ENCODE data around the gene ALPL. TPM values are rescaled to one million over a fixed set of nuclear protein-coding genes. Genes with fewer than 3 reads are reported as not detected.

ALPL gene
- total and polyA plus RNA-seq, 9 of the 15 experiments (the other 6 are each of a cell fraction or from before 2014, with no cell fraction given), result 0.04 to 0.38 (median 0.18) TPM; not detected in 4

DNA sequence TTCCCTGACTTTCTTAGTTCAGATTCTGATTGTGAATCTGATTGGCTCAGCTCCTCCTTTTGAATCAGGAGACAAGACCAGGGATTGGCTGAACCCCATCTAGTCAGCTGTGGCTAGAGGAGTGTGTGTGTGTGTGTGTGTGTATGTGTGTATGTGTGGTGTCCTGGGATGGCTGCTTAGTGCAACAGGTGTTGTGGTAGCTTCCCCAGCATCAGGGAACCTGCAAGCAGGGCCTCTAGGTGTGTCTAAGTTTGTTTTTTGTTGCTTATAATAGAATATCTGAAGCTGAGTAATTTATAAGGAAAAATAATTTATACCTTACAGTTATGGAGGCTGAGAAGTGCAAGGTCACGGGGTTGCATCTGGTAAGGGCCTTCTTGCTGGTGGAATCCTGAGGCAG is 13.2 kb upstream of the ALPL start:
- CTCF ChIA-PET (ENCODE audit: low intra/inter-chr PET ratio), result interaction anchor here (0.6 kb wide), 1 partner anchor 105 kb away, joined by 3 read pairs; no protein-coding TSS in a partner anchor
- WGBS (ENCODE audit: insufficient coverage, low coverage, missing lambda C conversion rate), result 0% methylated on average over 1 of the region's 1 CpG
- POLR2A ChIA-PET, result interaction anchor here (0.6 to 0.7 kb wide), 3 partner anchors 13 to 253 kb away, joined by 3 read pairs; partner anchors contain the start of gene ALPL
- Histone ChIP-seq H3K79me2 (ENCODE audit: control insufficient read depth, insufficient read depth, low read length) (no peaks in the 10 kb centered on the region), H3K27me3 (ENCODE audit: control insufficient read depth in 2 of 2, insufficient read depth in 2 of 2, low read length in 2 of 2) (peaks cover 24 to 36% of the 10 kb centered on the region in 2 experiments; a peak in 4 of 5 replicates), H4K20me1 (replicated peaks; ENCODE audit: control insufficient read depth, insufficient read depth, low read length) (no peaks in the 10 kb centered on the region), H3K36me3 (ENCODE audit: control insufficient read depth, insufficient read depth, low read length) (no peaks in the 10 kb centered on the region), H2AFZ (ENCODE audit: low read depth, low read length) (no peak overlapping the region), H3K9me3 (replicated peaks; ENCODE audit: control insufficient read depth, insufficient read depth, low read depth, low read length) (peaks cover 2% of the 10 kb centered on the region; the same call in 1 of the 2 replicates), H3K4me1 (replicated peaks in 1 of 2; ENCODE audit: control insufficient read depth in 2 of 2, insufficient read depth in 2 of 2, low read length in 2 of 2) (peaks cover 0 to 7% of the 10 kb centered on the region in 2 experiments; a peak in 3 of 5 replicates), H3K9me1 (ENCODE audit: control insufficient read depth, insufficient read depth, low read length) (no peaks in the 10 kb centered on the region), H3K4me2 (ENCODE audit: insufficient read depth, low read length) (no peak overlapping the region), H3K9ac (ENCODE audit: insufficient read depth in 1 of 2, low read depth in 2 of 2, low read length in 2 of 2) (no peak overlapping the region), H3K4me3 (no peak overlapping the region), H3K27ac (ENCODE audit: extremely low read depth, low read depth, low read length) (no peak overlapping the region)
- intact Hi-C loops (cut with micrococcal nuclease), result no loop called here
- in situ Hi-C loops (cut with MboI), result no loop called here
- ATAC-seq, result no peak
- DNase-seq (ENCODE audit: extremely low read depth in 1 of 4, low spot score in 3 of 4), result no peak
- peak; percentile 23 for FAIRE-seq
- TF ChIP-seq, protein P1, sequence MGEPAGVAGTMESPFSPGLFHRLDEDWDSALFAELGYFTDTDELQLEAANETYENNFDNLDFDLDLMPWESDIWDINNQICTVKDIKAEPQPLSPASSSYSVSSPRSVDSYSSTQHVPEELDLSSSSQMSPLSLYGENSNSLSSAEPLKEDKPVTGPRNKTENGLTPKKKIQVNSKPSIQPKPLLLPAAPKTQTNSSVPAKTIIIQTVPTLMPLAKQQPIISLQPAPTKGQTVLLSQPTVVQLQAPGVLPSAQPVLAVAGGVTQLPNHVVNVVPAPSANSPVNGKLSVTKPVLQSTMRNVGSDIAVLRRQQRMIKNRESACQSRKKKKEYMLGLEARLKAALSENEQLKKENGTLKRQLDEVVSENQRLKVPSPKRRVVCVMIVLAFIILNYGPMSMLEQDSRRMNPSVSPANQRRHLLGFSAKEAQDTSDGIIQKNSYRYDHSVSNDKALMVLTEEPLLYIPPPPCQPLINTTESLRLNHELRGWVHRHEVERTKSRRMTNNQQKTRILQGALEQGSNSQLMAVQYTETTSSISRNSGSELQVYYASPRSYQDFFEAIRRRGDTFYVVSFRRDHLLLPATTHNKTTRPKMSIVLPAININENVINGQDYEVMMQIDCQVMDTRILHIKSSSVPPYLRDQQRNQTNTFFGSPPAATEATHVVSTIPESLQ (CRISPR knock-in tag; IDR thresholded peaks at IDR 0.05), result no peak
- TF ChIP-seq, protein P2, sequence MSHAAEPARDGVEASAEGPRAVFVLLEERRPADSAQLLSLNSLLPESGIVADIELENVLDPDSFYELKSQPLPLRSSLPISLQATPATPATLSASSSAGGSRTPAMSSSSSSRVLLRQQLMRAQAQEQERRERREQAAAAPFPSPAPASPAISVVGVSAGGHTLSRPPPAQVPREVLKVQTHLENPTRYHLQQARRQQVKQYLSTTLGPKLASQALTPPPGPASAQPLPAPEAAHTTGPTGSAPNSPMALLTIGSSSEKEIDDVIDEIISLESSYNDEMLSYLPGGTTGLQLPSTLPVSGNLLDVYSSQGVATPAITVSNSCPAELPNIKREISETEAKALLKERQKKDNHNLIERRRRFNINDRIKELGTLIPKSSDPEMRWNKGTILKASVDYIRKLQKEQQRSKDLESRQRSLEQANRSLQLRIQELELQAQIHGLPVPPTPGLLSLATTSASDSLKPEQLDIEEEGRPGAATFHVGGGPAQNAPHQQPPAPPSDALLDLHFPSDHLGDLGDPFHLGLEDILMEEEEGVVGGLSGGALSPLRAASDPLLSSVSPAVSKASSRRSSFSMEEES (CRISPR knock-in tag; IDR thresholded peaks at IDR 0.05), result no peak
- TF ChIP-seq ZNF212 (CRISPR knock-in tag; IDR thresholded peaks at IDR 0.05), result no peak
- TF ChIP-seq ZC3H8 (IDR thresholded peaks at IDR 0.05), result no peak
- no peak for TF ChIP-seq HDAC3 (IDR thresholded peaks at IDR 0.05; ENCODE audit: borderline replicate concordance, partially characterized antibody)
- no peak for TF ChIP-seq RNF2 (IDR thresholded peaks at IDR 0.05)
- no peak for TF ChIP-seq MEF2A (IDR thresholded peaks at IDR 0.05; ENCODE audit: control insufficient read depth, low read depth, low read length)
- TF ChIP-seq ZNF347 (CRISPR knock-in tag; IDR thresholded peaks at IDR 0.05; ENCODE audit: low read depth), result no peak
- no TSS peak for BruUV-seq (replicated peaks)
